NCI-H146 treated with DMSO at 0.1 percent for 48 hours (cell line): ENCODE data around the gene POLR1D.

Experiments
- DNase-seq: peaks from one replicate; lab custom pipeline; 2025; ENCODE audit not compliant: unreplicated experiment; lab: John Stamatoyannopoulos, UW

The POLR1D gene

GRCh38 chr13:27637289-27637626 lies 15.6 kb downstream of the POLR1D start:
- DNase-seq: peak; percentile 17

- no peak for DNase-seq
Measured at GRCh38 chr13:27638001-27638400, 16.3 kb downstream of the POLR1D start.

GRCh38 chr13:27638521-27638920 lies 16.8 kb downstream of the POLR1D start:
- no peak for DNase-seq

- DNase-seq: no peak
Measured at GRCh38 chr13:27639186-27639585, 17.5 kb downstream of the POLR1D start.

GRCh38 chr13:27641711-27642502 lies 20.2 kb downstream of the POLR1D start:
- no peak for DNase-seq

- no peak for DNase-seq
Measured at GRCh38 chr13:27643334-27644132, 21.8 kb downstream of the POLR1D start.

GRCh38 chr13:27644302-27644701 lies 22.6 kb downstream of the POLR1D start:
- DNase-seq: no peak

GRCh38 chr13:27650312-27650711 lies 28.6 kb downstream of the POLR1D start:
- no peak for DNase-seq

- DNase-seq: no peak
Measured at GRCh38 chr13:27654059-27654458, 32.4 kb downstream of the POLR1D start.

- DNase-seq: no peak
Measured at GRCh38 chr13:27654816-27655215, 33.1 kb downstream of the POLR1D start.

- DNase-seq: no peak
Measured at GRCh38 chr13:27657724-27658123, 36.0 kb downstream of the POLR1D start.

GRCh38 chr13:27658546-27658945 lies 36.9 kb downstream of the POLR1D start:
- no peak for DNase-seq

- no peak for DNase-seq
Measured at GRCh38 chr13:27659145-27659865, 37.6 kb downstream of the POLR1D start.

- no peak for DNase-seq
Measured at GRCh38 chr13:27660511-27660910, 38.8 kb downstream of the POLR1D start.

GRCh38 chr13:27661017-27661416 lies 39.3 kb downstream of the POLR1D start:
- DNase-seq: no peak

GRCh38 chr13:27662738-27663470 lies 41.2 kb downstream of the POLR1D start:
- DNase-seq: no peak

- no peak for DNase-seq
Measured at GRCh38 chr13:27663947-27664346, 42.3 kb downstream of the POLR1D start.

- no peak for DNase-seq
Measured at GRCh38 chr13:27665333-27665732, 43.6 kb downstream of the POLR1D start.

GRCh38 chr13:27665761-27666160 lies 44.1 kb downstream of the POLR1D start:
- no peak for DNase-seq

GRCh38 chr13:27666951-27667350 lies 45.3 kb downstream of the POLR1D start:
- no peak for DNase-seq

- no peak for DNase-seq
Measured at GRCh38 chr13:27667946-27668345, 46.3 kb downstream of the POLR1D start.
